GM21423 (cell line): ENCODE data around the gene SLC2A13.
"Not testable (repeated sequence)": the region's sequence is repeated elsewhere in the genome, so short reads cannot be mapped to it uniquely, and the experiment has no call there.

Experiments
- ATAC-seq: cut with Tn5 transposase; IDR thresholded peaks from one replicate; pipeline ENCODE4 v1.9.1; 2021; ENCODE audit warnings: mild to moderate bottlenecking, moderate library complexity; ENCODE audit not compliant: unreplicated experiment

SLC2A13 gene

GRCh38 chr12:40106202-40106533 is 287 bp upstream of the SLC2A13 start:
- ATAC-seq: no peak

DNA sequence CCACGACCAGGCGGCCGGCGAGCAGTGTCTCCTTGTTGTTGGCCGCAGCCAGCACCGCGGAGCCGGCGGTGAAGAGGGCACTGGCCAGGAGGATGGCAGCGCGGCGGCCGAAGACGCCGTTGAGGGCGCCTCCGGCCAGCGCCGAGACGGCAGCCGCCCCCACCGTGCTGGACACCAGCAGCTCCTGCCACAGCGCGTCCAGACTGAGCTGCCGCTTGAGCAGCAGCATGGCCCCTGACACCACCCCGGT is 691 bp downstream of the SLC2A13 start:
- ATAC-seq: peak; percentile 49

- no peak for ATAC-seq
Measured at GRCh38 chr12:40104461-40105264, 1.2 kb downstream of the SLC2A13 start.

DNA sequence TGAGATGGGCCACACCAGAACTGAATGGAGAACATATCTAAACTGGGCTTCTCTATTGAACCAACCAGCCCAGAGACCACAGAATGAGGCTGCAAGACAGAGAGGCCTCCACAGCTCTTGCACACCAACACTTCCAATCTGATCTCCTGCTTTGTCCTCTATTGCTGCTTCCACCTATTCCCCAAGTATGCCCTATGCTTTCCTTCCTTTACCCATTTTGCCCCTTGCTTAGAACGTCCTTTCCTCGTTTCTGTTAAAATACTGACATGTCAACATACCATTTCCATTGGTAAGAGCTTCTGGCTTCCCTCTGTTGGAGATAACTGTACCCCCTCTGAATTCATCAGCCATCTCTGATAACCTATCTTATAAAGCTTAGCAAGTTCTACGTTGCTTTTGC is 2.8 kb downstream of the SLC2A13 start:
- no peak for ATAC-seq

DNA sequence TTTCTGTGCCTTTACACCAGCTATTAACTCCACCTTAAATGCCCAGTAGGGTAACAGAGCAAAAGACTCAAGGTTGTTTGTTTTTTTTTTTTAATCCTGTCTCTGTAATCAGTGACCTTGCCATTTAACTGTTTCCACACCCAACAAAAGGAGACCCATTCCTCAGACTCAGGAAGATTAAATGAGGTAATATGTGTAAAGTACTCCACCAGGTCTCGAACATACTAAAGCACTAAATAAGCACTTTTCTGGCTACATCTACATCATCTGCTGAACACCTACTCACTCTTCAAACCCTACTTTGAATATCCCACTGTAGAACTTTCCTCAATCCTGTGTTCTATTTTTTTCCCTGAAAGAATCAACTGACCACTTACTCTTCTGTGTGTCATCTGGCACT is 4.1 kb downstream of the SLC2A13 start:
- no peak for ATAC-seq

DNA sequence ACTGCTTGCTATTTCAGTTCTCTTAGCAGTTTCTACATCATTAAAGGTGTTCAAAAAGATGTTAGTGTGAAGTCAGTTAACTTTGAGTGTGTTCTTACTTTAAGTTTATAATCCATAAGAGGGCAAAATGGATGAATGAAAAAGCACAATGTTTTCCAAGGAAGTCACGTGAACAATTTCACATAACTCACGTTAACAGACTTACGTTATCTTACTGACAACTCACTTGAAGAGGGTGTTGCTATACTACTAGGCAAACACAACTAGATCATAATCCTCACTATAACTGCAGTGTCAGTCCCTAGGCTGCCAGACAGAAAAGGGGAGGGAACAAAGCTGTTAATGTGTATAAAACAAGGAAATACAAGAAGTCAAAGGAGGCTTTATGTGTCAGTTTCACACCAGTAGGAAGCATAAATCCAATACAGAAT is 6.4 kb downstream of the SLC2A13 start:
- no peak for ATAC-seq

- no peak for ATAC-seq
Measured at GRCh38 chr12:40098406-40099145, 7.3 kb downstream of the SLC2A13 start.

GRCh38 chr12:40093512-40093911 is 12.4 kb downstream of the SLC2A13 start:
- no peak for ATAC-seq

DNA sequence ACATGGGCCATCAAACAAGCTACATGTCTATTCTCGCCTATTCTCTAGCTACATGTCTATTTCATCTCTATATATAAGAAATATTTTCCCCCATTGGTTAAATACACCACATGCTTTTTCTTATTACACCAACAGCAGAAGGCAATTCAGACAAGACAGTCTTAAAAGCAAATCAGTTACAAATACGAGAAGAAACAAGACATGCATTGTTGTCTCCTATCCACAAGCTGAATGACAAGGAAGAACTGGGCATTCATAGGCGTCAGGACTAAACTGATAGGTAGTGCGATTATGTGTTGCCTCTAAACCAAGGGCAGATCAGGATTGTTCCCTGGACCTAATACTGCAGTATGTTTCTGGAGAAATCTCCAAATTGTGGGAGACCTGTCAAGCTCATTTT is 19.4 kb downstream of the SLC2A13 start:
- ATAC-seq: no peak

DNA sequence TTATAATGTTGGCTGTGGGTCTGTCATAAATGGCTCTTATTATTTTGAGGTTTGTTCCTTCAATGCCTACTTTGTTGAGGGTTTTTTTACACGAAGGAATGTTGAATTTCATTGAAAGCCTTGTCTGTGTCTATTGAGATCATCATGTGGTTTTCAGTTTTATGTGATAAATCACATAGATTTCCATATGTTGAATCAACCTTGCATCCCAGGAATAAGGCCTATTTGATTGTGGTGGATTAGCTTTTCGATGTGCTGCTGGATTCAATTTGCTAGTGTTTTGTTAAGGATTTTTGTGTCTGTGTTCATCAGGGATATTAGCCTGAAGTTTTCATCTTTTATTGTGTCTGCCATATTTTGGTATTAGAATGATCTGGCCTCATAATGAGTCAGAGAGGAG is 27.6 kb downstream of the SLC2A13 start:
- no peak for ATAC-seq

DNA sequence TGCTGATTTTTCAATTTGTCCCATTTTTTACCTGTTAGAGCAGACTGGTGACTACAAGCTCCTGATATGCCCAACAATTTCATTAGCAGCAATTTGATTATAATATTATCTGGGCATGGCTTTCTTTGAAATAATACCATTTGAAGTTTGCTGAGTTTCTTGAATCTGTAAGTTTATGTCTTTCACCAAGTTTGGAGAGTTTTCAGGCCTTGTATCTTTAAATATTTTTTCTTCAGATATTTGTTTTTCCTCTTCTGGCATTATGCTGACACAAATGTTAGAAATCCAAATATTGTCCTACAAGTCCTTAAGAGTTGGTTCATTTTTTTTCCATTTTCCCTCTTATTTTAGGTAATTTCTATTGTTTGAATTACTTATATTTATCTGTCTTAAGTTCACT is 30.4 kb downstream of the SLC2A13 start:
- ATAC-seq: no peak

- no peak for ATAC-seq
Measured at GRCh38 chr12:40068416-40068815, 37.5 kb downstream of the SLC2A13 start.

- ATAC-seq: no peak
Measured at GRCh38 chr12:40065636-40066035, 40.2 kb downstream of the SLC2A13 start.

DNA sequence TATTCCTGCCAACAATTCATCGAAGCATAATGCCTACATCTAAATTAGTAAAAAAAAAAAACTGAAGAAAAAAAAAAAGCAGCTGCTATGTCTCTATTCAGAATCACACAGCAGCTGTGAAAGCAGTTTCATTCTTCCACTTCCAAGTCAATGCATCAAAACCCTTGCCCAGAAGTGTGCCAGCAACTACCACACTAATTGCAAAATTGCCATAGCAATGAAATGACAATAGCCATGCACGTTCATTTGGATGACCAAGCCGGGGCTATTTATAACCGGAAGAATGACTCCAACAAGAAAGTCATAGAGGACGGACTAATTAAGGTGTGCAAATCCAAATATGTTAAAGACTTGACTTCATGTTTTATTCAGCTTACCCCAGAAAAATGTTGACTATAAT is 42.5 kb downstream of the SLC2A13 start:
- ATAC-seq: no peak

DNA sequence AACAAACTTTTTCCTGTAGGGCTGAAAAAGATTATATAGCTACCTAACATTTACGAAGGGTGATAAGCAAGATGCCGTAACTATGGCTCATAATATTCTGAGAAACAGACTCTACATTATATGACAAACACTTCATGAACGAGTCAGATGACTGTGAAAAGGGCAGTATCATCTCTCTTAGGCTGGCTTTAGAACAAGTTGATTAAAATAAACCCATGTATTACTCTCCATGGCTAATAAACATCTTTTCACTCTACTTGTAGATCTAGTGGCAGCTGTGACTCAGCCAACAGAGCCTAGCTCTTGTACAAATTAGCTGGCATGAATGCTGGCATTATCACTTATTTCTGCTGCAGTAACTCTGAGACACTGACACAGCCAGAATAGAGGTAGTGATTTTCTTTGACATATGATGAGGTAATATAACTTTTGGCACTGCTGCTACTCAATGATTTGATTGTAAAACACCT is 47.1 kb downstream of the SLC2A13 start:
- ATAC-seq: no peak

DNA sequence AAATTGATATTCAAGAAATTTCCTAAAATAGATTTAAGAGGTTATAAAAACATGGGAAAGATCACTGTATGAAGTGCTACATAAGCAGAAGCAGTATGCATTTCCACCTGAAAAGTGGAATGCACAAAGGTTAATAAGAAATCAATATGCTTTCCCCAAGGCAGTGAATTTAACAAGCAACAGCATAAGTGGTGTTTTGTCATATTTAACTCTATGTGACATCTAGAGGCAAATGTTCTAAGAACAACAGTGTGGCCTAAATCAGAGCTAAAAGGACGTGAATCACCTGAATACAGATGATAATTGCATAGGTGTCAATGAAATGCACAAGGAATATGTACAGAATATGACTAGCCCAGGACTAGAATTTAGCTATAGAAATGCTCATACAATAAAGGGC is 49.5 kb downstream of the SLC2A13 start:
- ATAC-seq: no peak

DNA sequence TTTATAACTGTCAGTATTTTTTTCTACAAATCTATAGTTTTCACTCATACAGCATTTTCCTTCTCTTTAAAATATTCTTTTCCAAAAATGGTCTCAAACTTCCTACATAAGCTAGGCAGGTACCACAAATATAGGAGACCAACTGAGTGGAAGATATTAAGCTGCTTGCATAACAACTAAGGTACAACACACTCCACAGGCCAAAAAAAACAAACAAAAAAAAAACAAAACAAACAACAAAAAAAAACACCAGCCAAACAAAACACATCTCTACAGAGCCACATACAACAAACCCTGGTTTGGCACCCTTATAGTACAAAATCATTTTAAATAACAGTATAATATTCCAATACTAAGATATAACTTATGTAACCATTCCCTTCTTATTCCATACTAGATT is 50.1 kb downstream of the SLC2A13 start:
- no peak for ATAC-seq

- no peak for ATAC-seq
Measured at GRCh38 chr12:40055228-40055579, 50.7 kb downstream of the SLC2A13 start.

- no peak for ATAC-seq
Measured at GRCh38 chr12:40054555-40055227, 51.2 kb downstream of the SLC2A13 start.

- ATAC-seq: no peak
Measured at GRCh38 chr12:40049268-40049667, 56.6 kb downstream of the SLC2A13 start.

DNA sequence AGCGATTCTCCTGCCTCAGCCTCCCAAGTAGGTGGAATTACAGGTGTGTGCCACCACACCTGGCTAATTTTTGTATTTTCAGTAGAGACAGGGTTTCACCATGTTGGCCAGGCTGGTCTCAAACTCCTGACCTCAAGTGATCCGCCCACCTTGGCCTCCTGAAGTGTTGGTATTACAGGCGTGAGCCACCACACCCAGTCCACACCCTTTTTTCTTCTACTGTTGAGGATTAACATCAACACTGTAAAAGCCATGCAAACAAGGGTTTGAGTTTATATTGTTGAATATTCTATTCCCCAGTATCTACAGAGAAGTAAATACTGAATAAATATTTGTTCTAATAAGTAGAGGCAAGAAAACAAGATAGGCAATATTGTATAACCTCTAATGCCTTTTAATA is 58.9 kb downstream of the SLC2A13 start:
- not testable (repeated sequence) for ATAC-seq

DNA sequence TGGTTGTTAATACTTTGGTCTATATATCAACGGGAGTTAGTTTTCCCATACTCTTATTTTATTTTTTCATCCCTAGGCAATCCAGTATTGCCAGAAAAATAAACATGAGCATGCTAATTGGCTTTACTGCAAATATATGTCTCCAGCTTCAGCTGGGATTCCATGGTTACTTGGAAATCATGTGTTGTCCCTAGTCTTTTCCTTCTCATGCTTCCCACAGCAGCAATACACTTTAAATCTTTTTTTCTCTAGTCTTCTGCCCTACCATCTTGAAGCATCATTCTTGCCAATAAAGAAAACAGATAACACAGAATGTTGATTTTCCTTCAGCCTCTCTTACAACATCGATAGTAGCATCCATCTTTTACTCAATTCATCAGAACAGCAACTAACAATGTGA is 60.2 kb downstream of the SLC2A13 start:
- ATAC-seq: no peak
